ENCODE data around the gene ERBB4. TPM values are rescaled to one million over a fixed set of nuclear protein-coding genes. Genes with fewer than 3 reads are reported as not detected.

Gene ERBB4
- polyA plus RNA-seq, 3 donors: 0.07 to 0.25 (median 0.11) TPM

DNA sequence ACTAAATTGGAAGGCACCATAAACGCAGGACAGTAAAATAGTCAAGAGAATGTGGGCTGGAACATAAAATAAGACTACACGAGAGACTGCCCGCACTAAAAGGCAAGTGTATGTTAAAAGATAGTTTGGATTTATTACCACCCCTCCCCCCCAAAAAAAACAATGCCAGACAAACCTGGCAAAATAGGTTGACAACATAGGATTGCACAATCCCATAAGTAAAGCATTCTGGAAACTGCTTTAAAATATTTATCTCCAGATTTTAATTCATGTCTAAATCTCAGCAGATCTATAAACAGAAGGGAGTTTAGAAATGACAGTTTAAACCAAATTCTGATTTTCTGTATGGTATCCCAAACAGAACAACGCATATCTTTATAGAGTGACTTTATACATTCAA, 455.1 kb downstream of the ERBB4 start:
- WGBS, 3 donors: 77 to 84% (median 83%) methylated on average over 4 of the region's 4 CpGs

DNA sequence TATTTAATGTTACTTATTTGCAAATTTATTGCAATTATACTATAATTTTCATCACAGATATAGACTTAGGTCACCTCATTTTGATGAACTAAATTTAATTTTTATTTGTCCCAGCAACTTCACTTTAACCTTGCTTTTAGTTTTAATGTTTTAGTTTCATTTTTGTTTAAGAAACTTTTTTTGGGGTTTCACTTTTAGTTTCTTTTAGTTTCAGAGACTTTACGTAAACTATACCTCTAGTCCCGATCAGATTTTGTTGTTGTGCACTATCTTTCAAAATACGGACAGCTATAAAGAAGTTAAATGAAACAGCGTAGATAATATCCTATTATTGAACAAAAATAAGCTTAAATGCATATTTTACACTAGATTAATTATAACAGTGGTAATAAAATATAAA, 460.5 kb downstream of the ERBB4 start:
- WGBS, 3 donors: 49 to 86% (median 63%) methylated on average over 4 of the region's 4 CpGs
- H3K27ac ChIP-seq (ENCODE audit: low read depth, low read length): no peak overlapping the region

More for the DNA sequence above, 455.1 kb downstream of the ERBB4 start:
- H3K27ac ChIP-seq (ENCODE audit: low read depth, low read length): no peak overlapping the region

DNA sequence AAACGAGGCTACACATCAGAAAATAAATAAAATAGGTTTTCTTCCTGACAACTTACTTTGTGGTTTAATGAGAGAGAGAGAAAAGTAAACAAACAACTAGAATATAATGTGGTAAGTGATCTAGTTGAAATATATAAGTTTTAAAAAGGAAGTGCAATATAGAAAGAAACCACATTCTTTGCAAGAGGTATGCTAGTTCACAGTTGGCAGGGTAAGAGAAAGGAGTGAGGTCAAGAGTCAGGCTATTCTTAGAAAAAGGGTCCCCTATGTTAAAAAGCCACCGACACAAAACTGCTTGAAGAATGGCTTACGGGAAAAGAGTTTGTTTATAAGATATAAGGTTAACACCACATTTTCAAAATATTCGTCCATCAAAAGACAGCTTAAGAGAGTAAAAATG, 462.1 kb downstream of the ERBB4 start:
- WGBS, 3 donors: 49 to 55% (median 54%) methylated on average over 4 of the region's 4 CpGs

DNA sequence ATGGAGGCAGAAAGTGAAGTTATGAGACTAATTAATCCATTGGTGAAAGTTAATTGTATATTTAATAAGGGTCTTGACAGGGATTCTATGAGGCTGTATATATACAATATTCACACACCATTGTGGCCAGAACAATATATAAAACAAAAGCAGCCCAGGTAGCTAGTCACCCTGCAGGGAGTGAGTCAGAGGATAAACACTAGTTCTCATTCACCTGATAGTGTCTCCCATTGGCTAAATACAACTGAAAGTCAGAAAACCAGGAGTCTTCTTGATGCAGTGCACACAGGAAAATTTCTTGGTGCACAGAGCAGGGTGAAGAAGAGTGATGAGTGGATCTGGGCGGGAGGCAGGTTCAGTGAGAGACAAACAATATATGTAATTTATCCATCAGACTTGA, 465.2 kb downstream of the ERBB4 start:
- 71 to 83% (median 80%) methylated on average over 1 of the region's 1 CpG for WGBS, 3 donors
- H3K27ac ChIP-seq (ENCODE audit: low read depth, low read length): no peak overlapping the region

More for the DNA sequence above, 462.1 kb downstream of the ERBB4 start:
- H3K27ac ChIP-seq (ENCODE audit: low read depth, low read length): no peak overlapping the region

DNA sequence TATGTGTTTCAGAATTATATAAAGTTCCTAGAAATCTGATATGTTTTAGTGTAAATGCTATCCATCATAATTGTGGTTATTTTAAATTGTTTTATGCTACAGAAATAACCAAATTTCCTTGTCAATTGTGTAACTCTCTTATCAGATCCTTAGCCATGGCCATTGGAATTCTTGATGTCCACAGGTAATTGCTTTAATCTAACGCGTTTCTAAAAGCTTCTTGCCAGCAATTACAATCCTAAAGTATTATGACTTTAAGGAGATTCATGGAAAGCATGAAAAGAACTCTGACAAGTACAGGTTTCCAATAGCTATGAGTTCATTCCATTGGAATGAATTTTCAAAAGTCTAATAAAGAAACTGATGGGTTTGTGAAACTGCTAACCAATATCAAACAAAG, 472.1 kb downstream of the ERBB4 start:
- WGBS, 3 donors: 73 to 89% (median 84%) methylated on average over 2 of the region's 2 CpGs

DNA sequence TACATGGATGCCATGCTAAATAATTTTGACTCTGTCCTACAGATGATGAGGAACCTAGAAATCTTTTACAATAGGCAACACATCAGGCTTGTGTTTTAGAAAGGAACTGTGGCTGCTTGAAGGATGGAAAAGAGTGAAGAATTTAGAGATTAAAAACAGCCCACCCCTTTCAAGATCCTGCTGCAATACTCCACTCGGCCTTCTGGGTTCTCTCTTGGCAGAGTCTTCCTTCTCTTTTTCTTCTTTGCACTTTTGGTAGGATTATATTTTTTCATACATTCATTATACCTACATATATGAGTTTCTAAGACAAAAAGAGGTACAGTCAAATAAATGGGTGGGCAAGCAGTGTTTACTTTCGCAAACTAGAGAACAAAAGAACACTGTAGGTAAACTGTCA, 474.3 kb downstream of the ERBB4 start:
- 75 to 86% (median 77%) methylated on average over 2 of the region's 2 CpGs for WGBS, 3 donors
- no peak overlapping the region for H3K27ac ChIP-seq (ENCODE audit: low read depth, low read length)

More for the DNA sequence above, 472.1 kb downstream of the ERBB4 start:
- no peak overlapping the region for H3K27ac ChIP-seq (ENCODE audit: low read depth, low read length)

DNA sequence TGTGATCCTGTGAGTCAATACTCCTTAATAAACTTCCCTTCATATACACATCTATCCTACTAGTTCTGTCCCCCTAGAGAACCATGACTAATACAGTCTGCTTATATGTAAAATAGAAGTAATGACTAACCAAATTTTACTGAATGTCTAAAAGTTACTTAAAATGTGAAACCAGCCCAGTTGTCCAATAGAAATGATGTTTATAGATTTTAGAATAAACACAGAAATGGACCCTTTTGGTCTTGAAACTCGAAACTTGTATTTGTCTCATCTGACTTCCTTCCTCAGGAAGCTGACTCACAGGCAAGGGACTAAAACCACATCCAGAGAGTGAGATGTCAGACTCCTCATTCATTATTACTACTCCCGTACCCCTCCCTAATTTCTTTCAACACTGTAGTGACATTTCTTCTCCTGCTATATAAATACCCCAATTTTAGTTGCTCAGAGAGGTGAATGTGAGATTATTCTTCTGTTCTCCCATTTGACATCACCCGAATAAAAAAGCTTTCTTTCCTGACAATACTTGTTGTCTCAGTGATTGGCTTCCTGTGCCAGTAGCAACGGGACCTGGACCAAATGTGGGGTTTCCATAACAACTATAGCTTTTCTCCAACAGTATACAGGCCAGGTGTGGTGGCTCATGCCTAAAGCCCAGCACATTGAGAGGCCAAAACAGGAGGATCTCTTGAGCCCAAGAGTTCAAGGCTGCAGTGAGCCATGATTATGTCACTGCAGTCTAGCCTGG, 486.0 kb downstream of the ERBB4 start:
- WGBS, 3 donors: 48 to 70% (median 51%) methylated on average over 4 of the region's 4 CpGs
- H3K27ac ChIP-seq (ENCODE audit: low read depth, low read length): no peak overlapping the region

DNA sequence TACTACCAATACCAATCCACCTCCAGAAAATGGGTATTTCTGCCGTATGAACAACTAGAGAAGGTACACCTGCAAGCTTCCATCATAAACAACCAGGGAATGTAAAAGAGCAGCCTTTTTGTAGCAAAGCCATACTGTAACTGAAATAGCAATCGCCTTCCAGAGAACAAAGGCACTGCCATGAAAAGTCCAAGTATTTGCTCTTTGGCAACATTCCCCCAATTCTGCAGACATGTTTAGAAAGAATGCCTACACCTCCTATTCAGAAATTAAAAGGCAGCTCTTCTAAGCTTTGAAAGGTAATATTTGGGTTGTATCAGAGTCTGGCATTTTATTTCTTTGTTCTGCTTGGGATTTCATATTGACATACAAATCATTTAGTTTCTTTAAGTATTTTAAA, 487.7 kb downstream of the ERBB4 start:
- H3K27ac ChIP-seq (ENCODE audit: low read depth, low read length): no peak overlapping the region
- WGBS, 3 donors: 75 to 84% (median 84%) methylated on average over 2 of the region's 2 CpGs

DNA sequence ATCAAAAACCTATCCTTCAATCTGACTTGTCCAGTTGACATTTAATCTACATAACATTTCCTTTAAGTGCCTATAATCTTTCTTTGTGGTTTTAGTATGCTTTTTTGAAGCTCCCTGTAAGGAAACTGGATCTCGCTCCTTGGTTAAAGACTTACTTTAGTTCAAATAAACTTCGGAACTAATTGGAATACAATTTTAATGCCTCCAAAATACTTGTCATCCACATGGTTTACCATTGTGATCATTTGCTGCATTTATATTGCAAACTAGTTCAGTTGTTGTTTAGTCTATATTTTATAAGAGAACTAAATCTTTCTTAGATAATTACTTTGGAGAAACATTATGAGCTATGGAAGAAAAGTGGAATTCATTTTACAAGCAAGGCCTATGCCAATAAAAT, 496.0 kb downstream of the ERBB4 start:
- 67 to 82% (median 76%) methylated on average over 2 of the region's 2 CpGs for WGBS, 3 donors
- H3K27ac ChIP-seq (ENCODE audit: low read depth, low read length): no peak overlapping the region

DNA sequence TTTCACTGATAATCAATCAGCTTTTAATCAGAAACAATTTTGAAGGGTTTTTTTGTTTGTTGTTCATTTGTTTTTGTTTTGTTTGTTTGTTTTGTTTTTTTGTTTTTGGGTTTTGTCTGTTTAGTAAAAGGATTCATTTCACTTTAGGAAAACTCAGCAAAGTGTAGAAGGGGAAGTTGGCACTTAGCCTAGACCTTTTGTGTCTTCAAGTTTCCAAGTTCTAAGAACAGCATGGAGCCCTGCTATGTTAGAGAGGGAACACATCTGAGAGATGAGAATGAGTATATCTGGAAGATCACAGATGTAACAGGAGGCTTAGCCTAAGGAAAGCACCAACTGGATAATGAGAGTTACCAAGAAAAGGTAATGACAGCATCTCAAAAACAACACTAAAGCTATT, 501.5 kb downstream of the ERBB4 start:
- no peak overlapping the region for H3K27ac ChIP-seq (ENCODE audit: low read depth, low read length)

DNA sequence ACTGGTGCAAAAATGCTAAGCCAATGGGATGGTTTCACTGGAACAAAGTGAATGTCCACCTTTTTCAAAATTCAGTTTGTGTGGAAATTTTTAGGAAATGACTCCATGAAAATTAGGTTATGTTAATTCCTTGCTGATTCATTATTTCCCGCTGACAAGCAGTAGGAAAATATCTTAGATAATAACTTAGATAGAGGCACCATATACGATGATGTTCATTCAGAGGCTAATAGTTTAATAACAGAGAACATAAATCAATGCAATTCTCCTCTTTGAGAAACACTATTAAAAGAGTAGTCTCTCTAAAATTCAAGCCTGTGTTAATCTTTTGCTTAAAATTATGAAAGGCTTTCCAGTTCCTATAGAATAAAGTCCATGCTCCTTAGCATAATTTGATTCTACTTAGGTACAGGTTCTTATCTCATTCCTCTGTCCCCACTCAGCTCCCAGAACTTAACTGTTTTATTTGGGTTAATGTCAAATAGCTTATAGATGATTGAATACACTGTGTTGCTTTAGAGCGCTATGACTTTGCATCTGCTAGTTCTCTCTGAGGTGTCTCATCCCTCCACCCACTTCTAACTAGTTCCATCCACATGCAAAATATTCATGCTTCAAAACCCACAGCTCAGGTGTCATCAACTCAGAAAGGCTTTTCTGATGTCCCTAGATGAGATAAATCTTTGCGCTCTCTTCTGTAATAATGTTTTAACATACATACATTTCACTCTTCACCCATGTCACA, 503.6 kb downstream of the ERBB4 start:
- 77 to 85% (median 82%) methylated on average over 4 of the region's 4 CpGs for WGBS, 3 donors
- H3K27ac ChIP-seq (ENCODE audit: low read depth, low read length): no peak overlapping the region

DNA sequence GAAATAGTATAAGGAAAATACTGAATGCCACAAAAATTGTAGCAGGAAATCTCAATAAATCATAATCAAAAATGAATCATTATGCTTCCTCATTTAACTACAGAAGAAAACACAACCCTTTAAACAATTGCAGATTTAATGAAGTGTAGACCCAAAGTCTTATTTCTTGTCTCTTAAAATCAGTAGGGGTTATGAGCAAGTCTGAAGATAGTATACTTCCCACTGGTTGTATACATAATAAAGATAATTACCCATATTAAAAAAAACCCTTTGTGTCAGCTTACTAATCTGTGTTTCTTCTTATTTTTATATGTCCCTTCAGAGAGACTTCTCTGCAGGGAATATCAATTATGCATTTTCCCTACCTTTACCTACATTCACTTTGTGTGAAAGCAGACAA, 504.7 kb downstream of the ERBB4 start:
- H3K27ac ChIP-seq (ENCODE audit: low read depth, low read length): no peak overlapping the region

DNA sequence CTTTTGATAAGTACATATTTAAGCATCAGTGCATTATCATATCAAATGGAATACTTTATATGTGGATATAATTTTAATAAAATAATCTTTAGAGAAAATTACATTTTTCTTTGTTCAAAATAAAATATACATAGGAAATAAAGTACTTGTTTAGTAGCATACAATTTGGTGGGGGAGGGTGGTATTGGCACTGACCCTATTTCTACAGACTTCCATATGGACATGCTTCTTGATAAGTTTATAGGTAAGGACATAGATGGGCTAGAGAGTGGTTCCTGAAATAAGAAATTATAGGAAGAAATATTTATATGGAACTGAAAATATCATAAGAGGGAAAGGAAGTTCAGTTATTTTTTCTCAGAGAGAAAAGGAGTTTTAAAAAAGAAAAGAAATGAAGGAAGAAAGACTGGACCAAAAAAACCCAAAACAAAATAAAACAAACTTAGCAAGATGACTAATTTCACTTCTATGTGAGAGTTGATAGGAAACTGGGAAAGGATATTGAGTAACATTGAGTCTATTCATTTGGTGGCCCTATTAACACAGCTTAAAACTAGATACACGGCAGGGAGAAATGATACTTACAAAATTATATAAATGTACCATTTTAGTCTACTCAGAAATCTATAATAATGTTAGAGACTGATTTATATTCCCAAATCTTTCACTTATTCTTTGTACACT, 505.9 kb downstream of the ERBB4 start:
- no peak overlapping the region for H3K27ac ChIP-seq (ENCODE audit: low read depth, low read length)
- 60 to 85% (median 81%) methylated on average over 1 of the region's 1 CpG for WGBS, 3 donors

DNA sequence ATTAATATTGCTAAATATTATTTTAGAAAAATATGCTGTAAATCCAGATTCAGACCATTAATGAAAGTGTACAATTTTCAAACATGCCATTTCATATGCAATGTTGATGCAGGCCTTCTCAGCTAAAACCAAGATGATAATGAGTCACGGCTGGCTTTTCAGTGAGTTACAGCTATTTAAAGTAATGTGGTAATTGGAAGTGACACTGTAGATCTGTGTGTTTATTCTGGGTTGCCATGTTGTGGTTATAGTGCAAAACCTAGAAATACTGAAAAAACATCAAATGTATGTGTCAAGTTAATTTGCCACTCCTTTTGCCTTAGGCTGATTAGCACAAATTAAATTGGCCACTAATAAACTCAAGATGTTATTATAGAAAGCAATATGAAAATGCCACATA, 506.6 kb downstream of the ERBB4 start:
- WGBS, 3 donors: 84 to 93% (median 87%) methylated on average over 1 of the region's 1 CpG
- no peak overlapping the region for H3K27ac ChIP-seq (ENCODE audit: low read depth, low read length)

DNA sequence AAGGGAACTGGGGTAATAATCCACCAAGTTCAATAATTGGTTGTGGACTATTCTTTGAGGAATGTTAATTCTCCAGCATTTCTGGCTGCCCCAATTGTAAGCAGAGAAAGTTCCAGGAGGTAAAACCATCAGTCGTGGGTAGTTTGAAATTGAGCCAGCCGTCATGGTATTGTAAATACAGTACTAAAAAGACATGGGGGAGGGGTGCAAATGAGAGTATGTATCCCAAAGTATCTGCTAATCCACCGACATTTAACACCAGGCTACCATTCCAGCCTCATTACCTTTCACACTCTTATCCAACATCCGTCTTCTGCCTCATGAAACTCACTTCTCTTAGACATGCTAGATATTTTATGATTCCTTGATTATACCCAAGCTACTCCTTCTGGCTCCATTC, 507.9 kb downstream of the ERBB4 start:
- no peak overlapping the region for H3K27ac ChIP-seq (ENCODE audit: low read depth, low read length)
- WGBS, 3 donors: 47 to 60% (median 51%) methylated on average over 4 of the region's 4 CpGs

DNA sequence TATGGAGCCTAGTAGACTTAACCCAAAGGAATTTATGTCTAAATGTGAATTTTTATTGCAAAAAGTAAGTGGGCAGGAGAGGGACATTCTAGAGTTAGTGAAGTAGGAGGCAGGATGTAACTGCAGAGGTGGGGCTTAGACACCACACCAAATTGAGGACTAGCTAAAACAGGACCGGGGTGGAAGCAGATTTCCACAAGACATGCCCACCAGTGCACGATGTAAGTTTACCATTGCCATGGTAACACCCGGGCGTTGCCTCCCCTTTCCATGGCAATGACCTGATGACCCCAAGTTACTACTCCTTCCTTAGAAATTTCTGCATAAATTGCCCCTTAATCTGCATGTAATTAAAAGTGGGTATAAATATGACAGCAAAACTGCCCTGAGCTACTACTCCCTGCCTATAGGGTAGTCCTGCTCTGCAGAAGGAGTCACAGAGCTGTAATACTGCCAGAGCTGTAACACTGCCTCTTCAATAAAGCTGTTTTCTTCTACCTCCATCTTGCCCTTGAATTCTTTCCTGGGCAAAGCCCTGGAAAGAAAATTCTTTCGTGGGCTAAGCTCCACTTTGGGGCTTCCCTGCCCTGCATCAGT, 509.7 kb downstream of the ERBB4 start:
- no peak overlapping the region for H3K27ac ChIP-seq (ENCODE audit: low read depth, low read length)

DNA sequence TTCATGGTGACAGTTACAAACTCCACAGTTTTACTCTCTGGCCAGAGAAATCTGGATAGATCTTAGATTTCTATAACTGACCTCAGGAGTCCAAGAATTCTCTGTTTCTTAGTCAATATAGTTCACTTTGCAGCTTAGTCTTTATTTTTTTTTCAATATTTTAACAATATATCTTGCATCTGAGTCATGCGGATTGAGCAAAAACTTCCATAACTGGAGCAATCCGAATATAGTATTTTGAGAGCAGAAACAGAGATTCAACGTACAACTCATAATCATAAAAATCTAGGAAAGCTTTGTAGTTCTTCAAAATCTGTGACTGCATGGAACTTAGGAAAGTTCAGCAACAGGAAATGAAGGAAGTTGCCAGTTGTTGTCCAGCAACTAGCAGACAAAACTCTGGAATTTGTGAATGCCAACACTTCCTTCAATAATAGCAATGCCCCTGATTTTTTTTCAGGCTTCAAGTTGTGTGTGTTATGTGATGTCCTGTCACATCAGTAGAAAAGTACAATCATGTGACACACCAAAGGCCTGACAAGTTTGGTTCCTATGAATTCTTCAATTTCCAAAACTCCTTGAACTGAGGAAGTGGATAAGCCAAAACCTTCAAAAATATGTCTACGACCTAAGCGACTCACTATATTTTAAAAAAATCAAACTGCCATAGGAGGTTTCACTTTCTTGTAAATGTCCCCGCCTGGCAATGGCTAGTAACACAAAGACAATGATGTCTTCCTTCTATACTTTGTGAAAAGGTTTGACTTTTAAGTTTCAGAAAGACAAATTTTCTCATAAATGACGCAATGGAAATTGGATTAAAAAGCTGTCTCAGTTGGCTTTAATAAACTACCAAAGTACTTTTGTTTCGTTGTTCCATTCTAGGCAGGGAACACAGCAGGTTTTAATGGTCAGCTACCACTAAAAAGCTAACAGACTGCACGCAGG, 510.6 kb downstream of the ERBB4 start:
- H3K27ac ChIP-seq (ENCODE audit: low read depth, low read length): no peak overlapping the region
- WGBS, 3 donors: 71 to 76% (median 74%) methylated on average over 9 of the region's 9 CpGs

More for the DNA sequence above, 509.7 kb downstream of the ERBB4 start:
- 47 to 55% (median 54%) methylated on average over 5 of the region's 5 CpGs for WGBS, 3 donors

DNA sequence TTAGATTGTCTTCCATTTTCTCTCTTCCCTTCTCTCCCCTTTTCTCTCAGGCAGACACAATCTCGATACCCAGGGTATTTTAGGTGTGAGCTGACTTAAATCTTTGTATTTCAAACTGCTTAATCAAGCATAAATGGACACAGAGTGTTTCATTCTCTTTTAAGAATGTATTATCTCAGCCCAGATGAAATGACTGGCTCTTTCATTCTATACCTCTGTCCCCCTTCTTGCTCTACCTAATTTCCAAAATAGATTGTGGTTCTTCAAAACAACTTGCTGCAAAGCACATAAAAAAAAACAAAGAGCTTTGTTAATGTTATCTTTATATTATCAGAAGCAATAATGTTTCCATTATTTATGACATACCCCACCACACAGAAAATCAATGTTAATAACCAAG, 514.6 kb downstream of the ERBB4 start:
- no peak overlapping the region for H3K27ac ChIP-seq (ENCODE audit: low read depth, low read length)
- 67 to 81% (median 73%) methylated on average over 1 of the region's 1 CpG for WGBS, 3 donors

Measured in adipose tissue (tissue), 3 donors.